ENCODE results near the gene CDK1. TPM values are rescaled to one million over a fixed set of nuclear protein-coding genes. Genes with fewer than 3 reads are reported as not detected.

CDK1 gene
- total RNA-seq, 2 donors from 2014 or later, result 16.5 to 53.8 TPM

DNA sequence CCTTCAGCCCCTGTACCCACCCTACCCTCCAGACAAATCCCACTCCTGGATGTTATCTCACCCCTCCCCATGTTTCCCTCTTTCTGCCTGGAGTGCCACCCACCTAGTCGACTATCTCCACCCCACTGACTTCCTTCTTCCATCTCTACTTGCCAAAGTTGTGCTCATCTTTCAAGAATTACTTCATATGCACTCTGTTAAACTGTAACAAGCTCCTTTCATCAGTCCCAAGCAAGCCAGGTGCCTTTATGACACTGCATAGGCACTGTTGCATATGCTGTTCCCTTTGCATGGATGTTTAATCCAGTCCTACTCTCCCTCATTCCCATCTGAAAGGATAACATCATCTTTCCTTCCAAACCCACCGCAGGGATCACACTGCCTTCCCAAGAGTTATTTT lies 8.9 kb upstream of the CDK1 start:
- DNase-seq, result no peak
- no peaks in the 10 kb centered on the region for H3K9me3 ChIP-seq
- no peak overlapping the region for H3K4me3 ChIP-seq
- no peaks in the 10 kb centered on the region for H3K27me3 ChIP-seq
- intact Hi-C loops (cut with DNase I), result loop anchor here (10.0 kb wide), 1 partner anchor 325 kb away; no protein-coding TSS in a partner anchor
- peak; percentile 5 for TF ChIP-seq CTCF (IDR thresholded peaks at IDR 0.05)
- no peak overlapping the region for H3K9ac ChIP-seq (ENCODE audit: low read depth in 2 of 2, low read length in 2 of 2)
- H3K27ac ChIP-seq, result no peak overlapping the region
- no peaks in the 10 kb centered on the region for H3K4me1 ChIP-seq
- no peaks in the 10 kb centered on the region for H3K36me3 ChIP-seq

GRCh38 chr10:60777696-60778213 lies 523 bp upstream of the CDK1 start:
- H3K9ac ChIP-seq (ENCODE audit: low read depth in 2 of 2, low read length in 2 of 2), result peak overlapping the region in 1 of 2 donors; percentile 26
- no peak overlapping the region for H3K27ac ChIP-seq

DNA sequence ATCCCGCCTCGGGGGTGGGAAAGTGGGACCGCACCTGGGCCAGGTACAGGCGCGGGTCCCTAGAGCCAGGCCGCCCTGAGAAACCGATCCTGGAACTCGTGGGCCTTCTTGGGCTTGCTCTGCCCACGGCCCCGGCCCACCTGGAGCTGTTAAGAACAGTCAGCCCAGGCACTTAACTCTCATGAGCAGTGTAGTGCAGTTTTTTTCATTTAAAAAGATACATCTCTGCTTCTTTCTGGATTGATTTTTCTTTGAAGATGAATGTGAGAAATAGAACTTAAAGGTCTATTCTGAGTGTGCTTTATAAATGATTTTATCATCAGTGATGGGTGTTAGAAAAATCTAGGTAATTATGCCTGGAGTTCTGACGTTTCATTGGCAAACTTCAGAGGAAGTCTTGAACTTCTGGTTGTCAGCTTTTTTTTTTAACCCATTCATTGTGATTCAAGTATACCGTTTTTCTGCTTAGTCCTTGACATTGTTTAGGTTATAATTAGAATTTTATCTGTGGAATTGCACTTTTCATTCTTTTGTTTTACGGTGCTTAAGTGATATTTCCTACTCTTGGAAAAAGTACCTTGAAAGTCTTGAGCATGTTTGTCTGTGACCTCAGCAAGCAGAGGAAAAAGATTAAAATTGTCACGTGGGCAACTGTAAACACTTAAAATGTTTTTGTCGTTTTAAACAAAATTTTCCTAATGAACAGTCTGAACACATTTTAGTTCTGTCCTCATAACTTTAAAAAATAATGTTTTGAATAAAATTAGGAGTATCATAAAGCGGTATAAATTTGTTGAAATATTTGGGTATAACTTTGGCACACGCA lies 906 bp downstream of the CDK1 start:
- Histone ChIP-seq H3K9me3 (no peaks in the 10 kb centered on the region), H3K4me3 (peak overlapping the region; percentile 81), H3K9ac (ENCODE audit: low read depth in 2 of 2, low read length in 2 of 2) (peak overlapping the region; percentile 42 to 59), H3K36me3 (no peaks in the 10 kb centered on the region), H3K27ac (peak overlapping the region; percentile 30), H3K4me1 (no peaks in the 10 kb centered on the region), H3K27me3 (no peaks in the 10 kb centered on the region)
- no peak for DNase-seq
- TF ChIP-seq CTCF (IDR thresholded peaks at IDR 0.05), result no peak
- intact Hi-C loops (cut with DNase I), result loop anchor here (10.0 kb wide), 1 partner anchor 124 kb away; no protein-coding TSS in a partner anchor

More at GRCh38 chr10:60777696-60778213, 523 bp upstream of the CDK1 start:
- H3K9me3 ChIP-seq, result no peaks in the 10 kb centered on the region
- H3K4me3 ChIP-seq, result peak overlapping the region; percentile 81
- intact Hi-C loops (cut with DNase I), result loop anchor here (10.0 kb wide), 1 partner anchor 123 kb away; no protein-coding TSS in a partner anchor
- DNase-seq, result no peak
- H3K27me3 ChIP-seq, result no peaks in the 10 kb centered on the region
- TF ChIP-seq CTCF (IDR thresholded peaks at IDR 0.05), result no peak
- no peaks in the 10 kb centered on the region for H3K4me1 ChIP-seq
- H3K36me3 ChIP-seq, result no peaks in the 10 kb centered on the region

GRCh38 chr10:60781661-60782060 lies 3.4 kb downstream of the CDK1 start:
- Histone ChIP-seq H3K4me3 (no peak overlapping the region), H3K27me3 (no peaks in the 10 kb centered on the region), H3K36me3 (no peaks in the 10 kb centered on the region), H3K9me3 (no peaks in the 10 kb centered on the region), H3K27ac (no peak overlapping the region), H3K9ac (ENCODE audit: low read depth in 2 of 2, low read length in 2 of 2) (no peak overlapping the region), H3K4me1 (no peaks in the 10 kb centered on the region)
- no peak for TF ChIP-seq CTCF (IDR thresholded peaks at IDR 0.05)
- DNase-seq, result no peak
- intact Hi-C loops (cut with DNase I), result no loop called here

GRCh38 chr10:60784641-60785040 lies 6.4 kb downstream of the CDK1 start:
- H3K9me3 ChIP-seq, result no peaks in the 10 kb centered on the region
- H3K4me3 ChIP-seq, result no peak overlapping the region
- H3K36me3 ChIP-seq, result no peaks in the 10 kb centered on the region
- no peak for TF ChIP-seq CTCF (IDR thresholded peaks at IDR 0.05)
- no peaks in the 10 kb centered on the region for H3K4me1 ChIP-seq
- no peak overlapping the region for H3K9ac ChIP-seq (ENCODE audit: low read depth in 2 of 2, low read length in 2 of 2)
- H3K27me3 ChIP-seq, result no peaks in the 10 kb centered on the region
- no peak for DNase-seq
- H3K27ac ChIP-seq, result no peak overlapping the region
- intact Hi-C loops (cut with DNase I), result no loop called here
